ENCODE data around the gene PITX2. TPM values are rescaled to one million over a fixed set of nuclear protein-coding genes. Genes with fewer than 3 reads are reported as not detected.
A peak's percentile ranks its signal among the peaks of the same experiment; 100 is the strongest.

Gene PITX2
- total RNA-seq, 2 experiments from 2014 or later = not detected

- ATAC-seq (ENCODE audit: poor library complexity) (no peak), DNase-seq (no peak)
- H3K36me3 Mint-ChIP-seq (ENCODE audit: low read depth) = no peaks in the 10 kb centered on the region
- Histone ChIP-seq H3K36me3 (ENCODE audit: insufficient read depth, low read length) (no peaks in the 10 kb centered on the region), H3K4me1 (ENCODE audit: insufficient read depth, low read length) (peaks cover 28% of the 10 kb centered on the region), H3K27ac (ENCODE audit: low read depth in 1 of 2, low read length in 2 of 2) (no peak overlapping the region), H3K27me3 (ENCODE audit: control insufficient read depth in 1 of 2, insufficient read depth in 2 of 2, low read length in 2 of 2) (peaks cover 82 to 94% of the 10 kb centered on the region in 2 experiments), H3K4me3 (ENCODE audit: low read length) (no peak overlapping the region), H3K9me3 (ENCODE audit: control insufficient read depth in 1 of 2, insufficient read depth in 1 of 2, low read length in 2 of 2) (peaks cover 27 to 67% of the 10 kb centered on the region in 2 experiments)
- peaks cover 96% of the 10 kb centered on the region for H3K27me3 Mint-ChIP-seq
- intact Hi-C loops (cut with DNase I, micrococcal nuclease) = no loop called here
- CTCF ChIA-PET = no interaction called here
- TF ChIP-seq CTCF (IDR thresholded peaks at IDR 0.05) = no peak
- peaks cover 3% of the 10 kb centered on the region for H3K9me3 Mint-ChIP-seq
- peak overlapping the region; percentile 15 for H3K4me3 Mint-ChIP-seq
- POLR2A ChIA-PET = no interaction called here
- H3K4me1 Mint-ChIP-seq (ENCODE audit: low read depth) = peaks cover 21% of the 10 kb centered on the region
- H3K27ac Mint-ChIP-seq = no peak overlapping the region
Measured at GRCh38 chr4:110615353-110616237, 7.3 kb downstream of the PITX2 start.

GRCh38 chr4:110614976-110615352 is 7.9 kb downstream of the PITX2 start:
- intact Hi-C loops (cut with DNase I, micrococcal nuclease) = no loop called here
- TF ChIP-seq CTCF (IDR thresholded peaks at IDR 0.05) = no peak
- H3K27ac ChIP-seq (ENCODE audit: low read depth in 1 of 2, low read length in 2 of 2) = no peak overlapping the region
- Mint-ChIP-seq H3K9me3 (peaks cover 3% of the 10 kb centered on the region), H3K27me3 (peaks cover 96% of the 10 kb centered on the region), H3K27ac (no peak overlapping the region), H3K4me3 (no peak overlapping the region), H3K4me1 (ENCODE audit: low read depth) (peaks cover 15% of the 10 kb centered on the region), H3K36me3 (ENCODE audit: low read depth) (no peaks in the 10 kb centered on the region)
- H3K9me3 ChIP-seq (ENCODE audit: control insufficient read depth in 1 of 2, insufficient read depth in 1 of 2, low read length in 2 of 2) = peaks cover 27 to 66% of the 10 kb centered on the region in 2 experiments
- H3K36me3 ChIP-seq (ENCODE audit: insufficient read depth, low read length) = no peaks in the 10 kb centered on the region
- ChIA-PET POLR2A (no interaction called here), CTCF (no interaction called here)
- peaks cover 30% of the 10 kb centered on the region for H3K4me1 ChIP-seq (ENCODE audit: insufficient read depth, low read length)
- ATAC-seq (ENCODE audit: poor library complexity) (no peak), DNase-seq (no peak)
- H3K4me3 ChIP-seq (ENCODE audit: low read length) = no peak overlapping the region
- peaks cover 81 to 92% of the 10 kb centered on the region in 2 experiments for H3K27me3 ChIP-seq (ENCODE audit: control insufficient read depth in 1 of 2, insufficient read depth in 2 of 2, low read length in 2 of 2)

GRCh38 chr4:110614173-110614963 is 8.5 kb downstream of the PITX2 start:
- H3K9me3 ChIP-seq (ENCODE audit: control insufficient read depth in 1 of 2, insufficient read depth in 1 of 2, low read length in 2 of 2) = peaks cover 26 to 61% of the 10 kb centered on the region in 2 experiments
- ATAC-seq (ENCODE audit: poor library complexity) (no peak), DNase-seq (no peak)
- H3K27me3 Mint-ChIP-seq = peaks cover 96% of the 10 kb centered on the region
- ChIA-PET POLR2A (no interaction called here), CTCF (no interaction called here)
- H3K27ac Mint-ChIP-seq = no peak overlapping the region
- H3K36me3 Mint-ChIP-seq (ENCODE audit: low read depth) = no peaks in the 10 kb centered on the region
- H3K36me3 ChIP-seq (ENCODE audit: insufficient read depth, low read length) = no peaks in the 10 kb centered on the region
- no peak overlapping the region for H3K27ac ChIP-seq (ENCODE audit: low read depth in 1 of 2, low read length in 2 of 2)
- TF ChIP-seq CTCF (IDR thresholded peaks at IDR 0.05) = no peak
- peaks cover 80 to 92% of the 10 kb centered on the region in 2 experiments for H3K27me3 ChIP-seq (ENCODE audit: control insufficient read depth in 1 of 2, insufficient read depth in 2 of 2, low read length in 2 of 2)
- H3K4me3 ChIP-seq (ENCODE audit: low read length) = no peak overlapping the region
- peaks cover 24% of the 10 kb centered on the region for H3K4me1 ChIP-seq (ENCODE audit: insufficient read depth, low read length)
- no peak overlapping the region for H3K4me3 Mint-ChIP-seq
- peaks cover 3% of the 10 kb centered on the region for H3K9me3 Mint-ChIP-seq
- H3K4me1 Mint-ChIP-seq (ENCODE audit: low read depth) = peaks cover 9% of the 10 kb centered on the region
- intact Hi-C loops (cut with DNase I, micrococcal nuclease) = no loop called here
